Measurements from ENCODE around the gene PQBP1. TPM values are rescaled to one million over a fixed set of nuclear protein-coding genes. Genes with fewer than 3 reads are reported as not detected.
"Not testable (repeated sequence)": the region's sequence is repeated elsewhere in the genome, so short reads cannot be mapped to it uniquely, and the experiment has no call there.

The PQBP1 gene
- total and polyA plus RNA-seq, 5 donors: 59.8 to 78.6 (median 70.6) TPM

DNA sequence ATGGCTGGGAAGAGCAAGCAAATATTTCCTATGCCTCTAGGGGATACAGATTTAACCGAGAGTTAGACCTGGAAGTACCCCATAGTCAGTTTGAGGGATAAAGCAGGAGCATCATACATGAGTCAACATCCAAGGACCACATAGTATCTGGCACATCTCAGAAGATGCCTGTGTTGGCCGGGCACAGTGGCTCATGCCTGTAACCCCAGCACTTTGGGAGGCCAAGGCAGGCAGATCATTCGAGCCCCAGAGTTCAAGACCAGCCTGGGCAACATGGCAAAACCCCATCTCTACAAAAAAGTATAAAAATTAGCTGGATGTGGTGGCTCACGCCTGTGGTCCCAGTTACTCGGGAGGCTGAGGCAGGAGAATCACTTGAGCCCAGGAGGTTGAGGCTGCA, 11.1 kb upstream of the PQBP1 start:
- intact Hi-C loops (cut with DNase I); DNase-seq; H3K27me3 ChIP-seq (ENCODE audit: control insufficient read depth, insufficient read depth); H3K4me1 ChIP-seq (ENCODE audit: control insufficient read depth, insufficient read depth, low read length); H3K27ac ChIP-seq (ENCODE audit: low read length); H3K9me3 ChIP-seq (ENCODE audit: control insufficient read depth, low read length); H3K4me3 ChIP-seq (ENCODE audit: low read length); ATAC-seq: not testable (repeated sequence)
- 85% methylated on average over 5 of the region's 5 CpGs for WGBS

DNA sequence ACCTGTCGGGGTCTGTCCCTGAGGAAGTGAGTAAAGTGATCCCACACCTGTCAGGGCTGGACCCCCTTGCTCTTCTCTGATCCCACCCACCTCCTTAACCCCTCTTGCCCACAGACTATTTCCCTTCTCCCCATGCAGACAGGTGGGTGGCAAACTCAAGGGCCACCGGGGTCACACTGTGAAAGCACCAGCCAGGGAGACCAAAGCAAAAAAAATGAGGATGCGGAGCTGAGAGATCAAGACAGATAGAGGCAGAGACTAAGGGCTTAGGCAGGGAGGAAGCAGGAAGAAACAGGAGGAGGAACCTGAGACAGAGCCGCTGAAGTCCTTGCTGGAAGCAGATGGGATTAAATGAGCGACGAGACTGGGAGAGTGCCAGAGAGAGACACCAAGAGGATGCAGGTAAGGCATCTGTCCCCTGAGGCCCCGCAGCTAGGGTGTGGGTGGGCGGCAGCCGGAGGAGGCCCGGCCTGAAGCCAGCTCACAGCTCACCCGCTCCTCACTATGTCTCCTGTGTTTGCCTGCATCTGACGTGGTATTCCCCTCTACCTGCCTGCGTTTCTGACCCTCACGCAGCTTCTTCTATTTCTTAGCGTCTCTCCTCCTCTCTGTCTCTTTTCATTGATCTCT, 7.3 kb upstream of the PQBP1 start:
- DNase-seq (peak in 1 of 3 donors; percentile 49), ATAC-seq (no peak)
- Histone ChIP-seq H3K27me3 (ENCODE audit: control insufficient read depth, insufficient read depth) (no peaks in the 10 kb centered on the region), H3K4me1 (ENCODE audit: control insufficient read depth, insufficient read depth, low read length) (no peaks in the 10 kb centered on the region), H3K9me3 (ENCODE audit: control insufficient read depth, low read length) (no peaks in the 10 kb centered on the region), H3K4me3 (ENCODE audit: low read length) (peak overlapping the region; percentile 76), H3K27ac (ENCODE audit: low read length) (no peak overlapping the region)
- 25% methylated on average over 15 of the region's 15 CpGs for WGBS
- intact Hi-C loops (cut with DNase I): no loop called here

DNA sequence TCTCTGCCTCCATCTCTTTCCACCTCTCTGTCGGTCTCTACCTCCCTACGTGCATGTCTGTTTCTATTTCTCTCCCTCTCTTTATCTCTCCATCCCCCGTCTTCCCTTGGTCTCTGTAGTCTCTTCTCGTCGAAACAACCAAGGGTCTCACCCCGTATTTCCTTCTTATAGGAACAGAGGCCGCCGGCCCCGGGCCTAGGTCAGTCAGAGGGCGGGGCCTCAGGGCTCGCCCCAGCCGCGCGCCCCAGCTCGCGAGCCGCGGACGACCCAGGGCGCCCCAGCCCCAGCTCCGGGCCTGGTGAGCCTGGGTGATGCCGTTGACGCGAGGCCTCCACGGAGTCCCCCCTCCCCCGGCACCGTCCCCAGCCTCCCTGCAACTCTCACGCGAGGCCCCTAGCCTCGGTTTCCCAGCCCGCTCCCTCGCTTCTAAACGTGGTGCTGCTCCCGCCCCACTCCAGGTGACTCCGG, 6.8 kb upstream of the PQBP1 start:
- ATAC-seq (peak; percentile 50 to 63), DNase-seq (peak in 1 of 3 donors; percentile 71)
- no peaks in the 10 kb centered on the region for H3K27me3 ChIP-seq (ENCODE audit: control insufficient read depth, insufficient read depth)
- H3K27ac ChIP-seq (ENCODE audit: low read length): no peak overlapping the region
- H3K9me3 ChIP-seq (ENCODE audit: control insufficient read depth, low read length): no peaks in the 10 kb centered on the region
- peak overlapping the region; percentile 76 for H3K4me3 ChIP-seq (ENCODE audit: low read length)
- no peaks in the 10 kb centered on the region for H3K4me1 ChIP-seq (ENCODE audit: control insufficient read depth, insufficient read depth, low read length)
- WGBS: 2% methylated on average over 35 of the region's 35 CpGs
- intact Hi-C loops (cut with DNase I): no loop called here

DNA sequence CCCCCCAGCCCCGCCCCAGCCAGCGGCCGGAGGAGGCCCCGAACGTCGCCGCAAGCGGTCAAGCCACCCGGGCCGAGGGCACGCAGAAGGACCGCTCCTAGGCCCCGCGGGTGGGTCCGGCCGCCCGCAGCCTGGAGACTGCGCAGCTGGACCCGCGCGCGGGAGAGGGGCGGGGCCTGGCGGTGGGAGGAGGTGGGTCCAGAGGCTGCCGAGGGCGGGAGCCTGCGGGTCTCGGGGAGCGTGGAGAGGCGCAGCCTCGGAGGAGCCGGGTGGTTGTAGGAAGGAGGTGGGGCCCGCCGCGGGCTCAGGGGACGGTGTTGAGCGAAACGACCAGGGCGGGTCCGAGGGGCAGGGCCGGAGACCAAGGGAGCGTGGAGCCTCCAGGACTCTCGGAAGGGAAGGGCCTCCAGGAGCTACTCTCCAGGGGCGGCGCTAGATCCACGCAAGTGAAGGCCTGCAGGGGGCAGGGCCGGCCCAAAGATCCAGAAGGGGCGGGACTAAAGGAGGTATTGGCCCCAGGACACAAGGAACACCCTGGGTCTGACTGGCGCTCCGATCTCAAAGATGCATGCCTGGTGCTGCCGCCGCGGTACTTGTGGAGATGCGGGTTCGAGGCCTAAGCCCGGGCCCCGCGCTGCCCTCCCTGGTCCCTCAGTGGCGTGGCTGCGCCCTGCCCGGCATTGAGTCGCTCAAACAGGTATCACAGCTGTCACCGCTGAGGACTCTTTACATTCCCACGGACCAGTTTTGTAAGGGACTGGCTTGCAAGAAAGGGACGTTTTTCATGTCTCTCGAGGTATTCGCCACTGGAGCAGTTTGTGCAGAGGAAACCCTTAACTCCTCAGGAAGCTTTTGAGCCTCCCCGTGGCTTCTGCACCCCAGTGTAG, 6.1 kb upstream of the PQBP1 start:
- WGBS: 2% methylated on average over 68 of the region's 68 CpGs
- peak; percentile 94 to 97 for ATAC-seq
- Histone ChIP-seq H3K27ac (ENCODE audit: low read length) (no peak overlapping the region), H3K9me3 (ENCODE audit: control insufficient read depth, low read length) (no peaks in the 10 kb centered on the region), H3K4me3 (ENCODE audit: low read length) (peak overlapping the region; percentile 76), H3K4me1 (ENCODE audit: control insufficient read depth, insufficient read depth, low read length) (peaks cover 3% of the 10 kb centered on the region), H3K27me3 (ENCODE audit: control insufficient read depth, insufficient read depth) (no peaks in the 10 kb centered on the region)
- peak; percentile 90 to 95 (median 94) for DNase-seq
- intact Hi-C loops (cut with DNase I): no loop called here

DNA sequence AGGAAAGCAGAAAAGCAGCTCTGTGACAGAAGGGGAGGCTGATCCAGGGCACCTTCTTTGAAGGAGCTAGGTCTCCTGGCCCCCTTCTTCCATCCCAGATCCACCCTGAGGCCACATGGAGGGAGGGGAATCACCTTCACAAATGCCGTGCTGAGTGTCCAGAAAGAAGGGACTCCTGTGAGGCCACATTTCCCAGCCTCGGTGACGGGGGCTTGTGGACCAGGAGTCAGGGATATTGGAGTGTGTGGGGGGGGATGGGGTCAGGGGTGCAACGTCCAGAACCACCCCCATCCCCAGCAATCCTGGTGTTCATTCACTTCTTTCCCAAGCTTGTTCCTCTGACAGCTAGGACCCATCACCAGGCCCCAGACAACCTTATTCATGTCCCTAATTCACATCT, 4.8 kb upstream of the PQBP1 start:
- no peak overlapping the region for H3K4me3 ChIP-seq (ENCODE audit: low read length)
- DNase-seq: peak in 1 of 3 donors; percentile 18
- peaks cover 3% of the 10 kb centered on the region for H3K4me1 ChIP-seq (ENCODE audit: control insufficient read depth, insufficient read depth, low read length)
- 84% methylated on average over 4 of the region's 4 CpGs for WGBS
- no peak overlapping the region for H3K27ac ChIP-seq (ENCODE audit: low read length)
- no peak for ATAC-seq
- no peaks in the 10 kb centered on the region for H3K9me3 ChIP-seq (ENCODE audit: control insufficient read depth, low read length)
- intact Hi-C loops (cut with DNase I): no loop called here
- H3K27me3 ChIP-seq (ENCODE audit: control insufficient read depth, insufficient read depth): no peaks in the 10 kb centered on the region

DNA sequence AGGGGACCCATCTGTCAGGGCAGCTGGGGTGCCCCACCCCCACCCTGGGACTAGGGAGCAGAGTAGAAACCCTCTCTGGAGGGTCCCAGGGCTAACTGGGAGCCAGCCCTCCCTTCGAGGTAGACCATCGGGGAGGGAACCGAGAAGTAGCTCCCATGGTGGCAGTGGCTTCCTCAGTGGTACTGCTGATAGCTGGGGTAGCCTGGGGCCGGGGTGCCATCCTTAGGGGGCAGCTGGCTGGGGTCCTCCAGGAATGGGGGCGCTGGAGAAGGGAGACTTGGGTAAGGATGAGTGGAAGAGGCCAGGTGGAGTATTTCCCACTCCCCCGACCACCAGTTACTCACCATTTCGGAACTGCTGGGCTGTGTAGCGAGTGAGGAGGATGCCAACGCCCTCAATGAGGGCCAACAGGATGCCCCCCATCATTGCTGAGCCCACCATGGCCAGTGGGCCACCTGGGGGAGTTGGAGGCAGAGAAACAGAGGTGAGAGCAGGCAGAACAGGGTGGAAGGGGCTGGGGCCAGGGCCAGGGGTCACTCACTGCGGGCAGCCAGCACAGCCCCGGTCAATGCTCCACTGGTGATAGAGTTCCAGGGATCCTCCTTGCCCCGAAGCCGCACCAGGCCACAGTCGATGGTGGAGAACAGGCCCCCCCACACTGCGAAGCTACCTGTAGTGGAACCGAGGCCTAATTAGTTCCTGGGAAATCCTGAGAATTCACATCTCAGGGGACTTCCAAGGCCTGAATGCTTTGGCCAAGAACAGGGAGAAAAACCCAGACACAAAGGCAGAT, 4.0 kb upstream of the PQBP1 start:
- Histone ChIP-seq H3K4me1 (ENCODE audit: control insufficient read depth, insufficient read depth, low read length) (peaks cover 3% of the 10 kb centered on the region), H3K4me3 (ENCODE audit: low read length) (no peak overlapping the region), H3K27ac (ENCODE audit: low read length) (no peak overlapping the region), H3K9me3 (ENCODE audit: control insufficient read depth, low read length) (no peaks in the 10 kb centered on the region), H3K27me3 (ENCODE audit: control insufficient read depth, insufficient read depth) (no peaks in the 10 kb centered on the region)
- 89% methylated on average over 16 of the region's 16 CpGs for WGBS
- DNase-seq: peak in 1 of 3 donors; percentile 28
- no peak for ATAC-seq
- intact Hi-C loops (cut with DNase I): no loop called here

DNA sequence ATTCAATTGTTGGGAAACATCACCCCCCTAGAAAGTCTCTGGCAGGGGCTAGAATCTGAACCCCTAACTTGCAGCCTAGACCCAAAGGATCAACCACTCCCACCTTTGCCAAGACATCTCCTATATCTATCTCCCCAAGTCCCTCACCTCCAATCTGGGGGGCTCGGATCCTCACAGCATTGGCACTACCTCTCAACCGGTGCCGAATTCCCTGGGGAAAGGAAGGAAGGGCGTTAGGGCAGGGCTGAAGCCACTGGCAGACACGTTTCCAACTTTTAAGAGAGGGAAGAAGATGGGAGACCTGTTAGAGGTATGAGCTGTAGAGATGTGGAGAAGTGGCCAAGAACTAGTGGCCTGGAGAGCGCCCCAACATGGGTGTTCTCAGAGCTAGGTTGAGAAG, 2.8 kb upstream of the PQBP1 start:
- H3K27ac ChIP-seq (ENCODE audit: low read length): no peak overlapping the region
- ATAC-seq (no peak), DNase-seq (no peak)
- H3K4me1 ChIP-seq (ENCODE audit: control insufficient read depth, insufficient read depth, low read length): peaks cover 3% of the 10 kb centered on the region
- H3K9me3 ChIP-seq (ENCODE audit: control insufficient read depth, low read length): no peaks in the 10 kb centered on the region
- no peak overlapping the region for H3K4me3 ChIP-seq (ENCODE audit: low read length)
- WGBS: 77% methylated on average over 6 of the region's 6 CpGs
- intact Hi-C loops (cut with DNase I): no loop called here
- no peaks in the 10 kb centered on the region for H3K27me3 ChIP-seq (ENCODE audit: control insufficient read depth, insufficient read depth)

DNA sequence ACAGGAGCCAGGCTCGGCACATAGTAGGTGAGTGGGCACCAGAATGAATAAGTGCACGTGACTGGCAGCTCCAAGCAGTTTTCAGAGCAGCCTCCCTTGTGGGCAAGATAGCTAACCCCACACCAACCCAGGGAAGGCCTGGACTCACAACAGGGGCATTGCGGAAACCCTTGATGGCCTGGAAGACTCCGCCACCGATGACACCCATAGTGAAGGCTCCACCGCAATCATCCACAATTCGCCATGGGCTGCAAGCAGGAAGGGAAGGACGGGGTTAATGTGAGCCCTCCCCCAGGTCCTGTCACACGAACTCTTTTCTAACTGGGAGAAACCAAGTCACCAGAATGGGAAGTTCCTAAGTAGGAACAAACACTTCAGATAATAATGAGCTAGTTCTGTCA, 1.1 kb upstream of the PQBP1 start:
- WGBS: 35% methylated on average over 9 of the region's 9 CpGs
- Histone ChIP-seq H3K4me1 (ENCODE audit: control insufficient read depth, insufficient read depth, low read length) (peaks cover 3% of the 10 kb centered on the region), H3K27me3 (ENCODE audit: control insufficient read depth, insufficient read depth) (no peaks in the 10 kb centered on the region), H3K9me3 (ENCODE audit: control insufficient read depth, low read length) (no peaks in the 10 kb centered on the region), H3K4me3 (ENCODE audit: low read length) (peak overlapping the region; percentile 60), H3K27ac (ENCODE audit: low read length) (peak overlapping the region; percentile 90)
- intact Hi-C loops (cut with DNase I): no loop called here
- ATAC-seq (no peak), DNase-seq (no peak)

DNA sequence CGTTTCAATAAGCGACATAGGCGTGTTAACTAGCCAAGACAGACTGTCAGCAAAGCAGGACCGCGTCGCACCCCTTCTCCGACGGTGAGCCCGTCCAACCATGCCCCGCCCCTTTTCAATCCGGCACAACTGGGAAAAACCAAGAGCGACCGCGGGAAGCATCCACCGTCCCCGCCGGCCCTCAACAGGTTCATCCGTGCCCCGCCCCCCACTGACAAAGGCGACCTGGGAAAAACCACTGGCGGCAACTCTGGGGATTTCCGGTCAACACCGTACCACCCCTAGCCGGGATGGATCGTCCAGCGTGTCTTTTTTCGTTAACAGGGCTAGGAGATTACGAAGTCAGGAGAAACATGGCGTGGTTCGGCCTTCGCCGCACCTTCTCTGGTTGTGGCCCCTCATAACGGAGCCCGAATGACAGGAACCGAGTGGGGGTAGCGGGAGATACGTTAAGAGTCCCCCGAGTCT, 539 bp upstream of the PQBP1 start:
- peak; percentile 71 to 83 for ATAC-seq
- WGBS: 1% methylated on average over 38 of the region's 38 CpGs
- intact Hi-C loops (cut with DNase I): no loop called here

DNA sequence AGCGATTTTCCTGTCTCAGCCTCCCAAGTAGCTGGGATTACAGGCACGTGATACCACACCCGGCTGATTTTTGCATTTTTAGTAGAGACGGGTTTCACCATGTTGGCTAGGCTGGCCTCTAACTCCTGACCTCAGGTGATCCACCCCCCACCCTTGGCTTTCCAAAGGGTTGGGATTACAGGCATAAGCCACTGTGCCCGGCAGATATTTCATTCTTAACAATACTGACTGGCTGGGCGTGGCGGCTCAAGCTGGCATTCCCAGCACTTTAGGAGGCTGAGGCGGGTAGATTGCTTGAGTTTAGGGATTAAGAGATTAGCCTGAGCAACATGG, 1.3 kb downstream of the PQBP1 start:
- Histone ChIP-seq H3K27ac (ENCODE audit: low read length) (no peak overlapping the region), H3K4me1 (ENCODE audit: control insufficient read depth, insufficient read depth, low read length) (peaks cover 3% of the 10 kb centered on the region), H3K4me3 (ENCODE audit: low read length) (no peak overlapping the region), H3K9me3 (ENCODE audit: control insufficient read depth, low read length) (no peaks in the 10 kb centered on the region), H3K27me3 (ENCODE audit: control insufficient read depth, insufficient read depth) (no peaks in the 10 kb centered on the region)
- intact Hi-C loops (cut with DNase I): no loop called here
- WGBS: 89% methylated on average over 8 of the region's 8 CpGs
- DNase-seq (no peak), ATAC-seq (no peak)

More for the DNA sequence above, 539 bp upstream of the PQBP1 start:
- H3K27me3 ChIP-seq (ENCODE audit: control insufficient read depth, insufficient read depth): no peaks in the 10 kb centered on the region
- peak; percentile 77 to 89 (median 87) for DNase-seq
- peak overlapping the region; percentile 90 for H3K27ac ChIP-seq (ENCODE audit: low read length)
- peaks cover 3% of the 10 kb centered on the region for H3K4me1 ChIP-seq (ENCODE audit: control insufficient read depth, insufficient read depth, low read length)
- no peaks in the 10 kb centered on the region for H3K9me3 ChIP-seq (ENCODE audit: control insufficient read depth, low read length)
- peak overlapping the region; percentile 60 for H3K4me3 ChIP-seq (ENCODE audit: low read length)

DNA sequence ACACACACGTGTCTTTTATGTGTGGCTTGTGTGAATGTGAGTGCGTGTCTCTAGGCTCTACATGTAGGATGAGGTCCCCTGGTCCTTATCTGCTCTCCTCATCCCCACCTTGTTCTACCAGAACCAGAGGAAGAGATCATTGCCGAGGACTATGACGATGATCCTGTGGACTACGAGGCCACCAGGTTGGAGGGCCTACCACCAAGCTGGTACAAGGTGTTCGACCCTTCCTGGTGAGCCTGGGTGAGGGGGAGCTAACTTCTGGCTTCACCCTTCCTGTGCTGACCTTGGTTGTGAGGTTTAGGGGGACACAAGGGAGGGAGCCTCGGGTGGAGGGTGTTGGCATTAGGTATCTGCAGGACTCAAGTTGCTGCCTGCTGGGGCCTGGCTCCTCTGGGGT, 3.3 kb downstream of the PQBP1 start:
- H3K27ac ChIP-seq (ENCODE audit: low read length): no peak overlapping the region
- intact Hi-C loops (cut with DNase I): no loop called here
- WGBS: 91% methylated on average over 7 of the region's 7 CpGs
- no peak for DNase-seq
- ATAC-seq: no peak
- H3K27me3 ChIP-seq (ENCODE audit: control insufficient read depth, insufficient read depth): no peaks in the 10 kb centered on the region
- H3K9me3 ChIP-seq (ENCODE audit: control insufficient read depth, low read length): no peaks in the 10 kb centered on the region
- no peak overlapping the region for H3K4me3 ChIP-seq (ENCODE audit: low read length)
- peaks cover 3% of the 10 kb centered on the region for H3K4me1 ChIP-seq (ENCODE audit: control insufficient read depth, insufficient read depth, low read length)
